HUDEP-2 (cell line): Measurements from ENCODE around the gene SDK1.

Source experiments
- DNase-seq, 76 experiments: peaks; one replicate each; lab custom pipeline; 2025; ENCODE audit not compliant: unreplicated experiment in 76 of 76; lab: John Stamatoyannopoulos, UW

SDK1 gene

GRCh38 chr7:4023502-4023901 lies 722.5 kb downstream of the SDK1 start:
- no peak for DNase-seq

- no peak for DNase-seq
Observed at GRCh38 chr7:4024133-4024532, 723.1 kb downstream of the SDK1 start.

- DNase-seq, result no peak
Observed at GRCh38 chr7:4024806-4025205, 723.8 kb downstream of the SDK1 start.

- DNase-seq, result no peak
Observed at GRCh38 chr7:4025210-4025609, 724.2 kb downstream of the SDK1 start.

GRCh38 chr7:4025694-4026615 lies 724.9 kb downstream of the SDK1 start:
- DNase-seq, result no peak

GRCh38 chr7:4026941-4027486 lies 726.0 kb downstream of the SDK1 start:
- DNase-seq, result no peak

GRCh38 chr7:4028221-4028620 lies 727.2 kb downstream of the SDK1 start:
- DNase-seq, result no peak

GRCh38 chr7:4029941-4030340 lies 728.9 kb downstream of the SDK1 start:
- no peak for DNase-seq

GRCh38 chr7:4030346-4030950 lies 729.4 kb downstream of the SDK1 start:
- no peak for DNase-seq

GRCh38 chr7:4033996-4034395 lies 732.9 kb downstream of the SDK1 start:
- no peak for DNase-seq

GRCh38 chr7:4037308-4037707 lies 736.3 kb downstream of the SDK1 start:
- DNase-seq, result no peak

- no peak for DNase-seq
Observed at GRCh38 chr7:4037877-4038276, 736.8 kb downstream of the SDK1 start.

- no peak for DNase-seq
Observed at GRCh38 chr7:4040109-4040928, 739.3 kb downstream of the SDK1 start.

- DNase-seq, result no peak
Observed at GRCh38 chr7:4042402-4043045, 741.5 kb downstream of the SDK1 start.

- no peak for DNase-seq
Observed at GRCh38 chr7:4043988-4044387, 742.9 kb downstream of the SDK1 start.

GRCh38 chr7:4045450-4045849 lies 744.4 kb downstream of the SDK1 start:
- no peak for DNase-seq

- no peak for DNase-seq
Observed at GRCh38 chr7:4045975-4046374, 744.9 kb downstream of the SDK1 start.

GRCh38 chr7:4048336-4048735 lies 747.3 kb downstream of the SDK1 start:
- no peak for DNase-seq

GRCh38 chr7:4049202-4049601 lies 748.1 kb downstream of the SDK1 start:
- no peak for DNase-seq

- DNase-seq, result no peak
Observed at GRCh38 chr7:4050126-4050660, 749.1 kb downstream of the SDK1 start.
